A549 (cell line): ENCODE measurements around the gene DDIT3. TPM values are rescaled to one million over a fixed set of nuclear protein-coding genes. Genes with fewer than 3 reads are reported as not detected.
"Not testable (repeated sequence)": the region's sequence is repeated elsewhere in the genome, so short reads cannot be mapped to it uniquely, and the experiment has no call there.

Experiments
- ATAC-seq, 2 experiments: fragments of 200-7000 bp in 1 of 2; fragments of >200 bp in 1 of 2; cut with Nextera tagmentation in 1 of 2; cut with Tn5 transposase in 1 of 2; 3 replicates each; pipeline versions ENCODE4 v1.8.0 to v1.9.1; 2018 to 2020; ENCODE audit warnings: mild to moderate bottlenecking in 1 of 2, moderate library complexity in 1 of 2
- CTCF ChIA-PET: fragments of 300-600 bp; sonication (Branson Sonifier 250); formaldehyde crosslinking; extraction: SDS; loops from one replicate; lab custom pipeline; 2021; ENCODE audit warnings: antibody characterized with exemption, inconsistent platforms; lab: Yijun Ruan, JAX
- POLR2A ChIA-PET: fragments of 350-600 bp; formaldehyde crosslinking; extraction: SDS; loops from one replicate; lab custom pipeline; 2021; ENCODE audit warnings: antibody characterized with exemption, inconsistent platforms; lab: Yijun Ruan, JAX
- DNase-seq, 2 experiments: peaks; one replicate each; pipeline versions ENCODE4 v3.0.0 to v3.0.0-alpha.2; 2011 to 2016; ENCODE audit warnings: low read depth in 1 of 2, low spot score in 1 of 2
- FAIRE-seq: peaks from 2 replicates; lab custom pipeline; 2011; peaks lifted over from hg19 to GRCh38; lab: Jason Lieb, UNC
- H3K27ac ChIP-seq, 2 experiments: fragments of >200 bp; sonication (Bioruptor Twin); formaldehyde crosslinking; 3 replicates each; pipeline ENCODE4 v1.5.1; 2016 to 2017
- H3K4me1 ChIP-seq: fragments of >200 bp; sonication (Bioruptor Twin); formaldehyde crosslinking; 3 replicates; pipeline ENCODE4 v1.6.1; 2016
- H3K4me2 ChIP-seq: fragments of >200 bp; sonication (Bioruptor Twin); formaldehyde crosslinking; 3 replicates; pipeline ENCODE4 v1.6.1; 2016
- H3K4me3 ChIP-seq: fragments of >200 bp; sonication (Bioruptor Twin); formaldehyde crosslinking; 3 replicates; pipeline ENCODE4 v1.5.1; 2016
- H3K9me3 ChIP-seq: fragments of >200 bp; sonication (Bioruptor Twin); formaldehyde crosslinking; 3 replicates; pipeline ENCODE4 v1.6.1; 2016
- BHLHE40 ChIP-seq: IDR thresholded peaks from 2 replicates; pipeline ENCODE4 v1.6.1; 2012; ENCODE audit warnings: low read depth, low read length, inconsistent platforms
- CBX2 ChIP-seq: fragments of 200-600 bp; sonication (generic); IDR thresholded peaks from 2 replicates; pipeline ENCODE4 v1.6.1; 2016; ENCODE audit warnings: low read depth, mild to moderate bottlenecking, borderline replicate concordance
- CBX8 ChIP-seq: fragments of 200-600 bp; sonication (generic); IDR thresholded peaks from 2 replicates; pipeline ENCODE4 v1.6.1; 2016
- CEBPB ChIP-seq, 2 experiments: fragments of >200 bp in 1 of 2; sonication (Bioruptor Twin) in 1 of 2; formaldehyde crosslinking in 1 of 2; IDR thresholded peaks; 2 replicates each; pipeline ENCODE4 v1.6.1; 2012 to 2016
- EHMT2 ChIP-seq: fragments of 200-600 bp; sonication (generic); IDR thresholded peaks from 2 replicates; pipeline ENCODE4 v1.6.1; 2016; ENCODE audit warnings: antibody characterized with exemption, low read depth, mild to moderate bottlenecking, moderate library complexity
- EP300 ChIP-seq, 2 experiments: fragments of >200 bp; sonication (Bioruptor Twin); formaldehyde crosslinking; IDR thresholded peaks; 2 replicates in 1 of 2; 3 replicates in 1 of 2; pipeline ENCODE4 v1.6.1; 2016 to 2017
- FOXS1 ChIP-seq: fragments of 250-450 bp; sonication (Bioruptor Pico); IDR thresholded peaks from 2 replicates; pipeline ENCODE4 v1.5.0; 2020; ENCODE audit warnings: mild to moderate bottlenecking, moderate library complexity
- HOXA7 ChIP-seq: fragments of 250-450 bp; sonication (Bioruptor Pico); IDR thresholded peaks from 2 replicates; pipeline ENCODE4 v1.5.0; 2020; ENCODE audit warnings: mild to moderate bottlenecking, moderate library complexity
- HOXB13 ChIP-seq: fragments of 250-450 bp; sonication (Bioruptor Pico); IDR thresholded peaks from 2 replicates; pipeline ENCODE4 v1.5.0; 2020; ENCODE audit warnings: low read depth, mild to moderate bottlenecking, moderate library complexity
- JUN ChIP-seq, 2 experiments: fragments of >200 bp; sonication (Bioruptor Twin); formaldehyde crosslinking; IDR thresholded peaks; 2 replicates in 1 of 2; 3 replicates in 1 of 2; pipeline ENCODE4 v1.6.1; 2016 to 2017
- KDM1A ChIP-seq: fragments of 200-600 bp; sonication (generic); IDR thresholded peaks from 2 replicates; pipeline ENCODE4 v1.6.1; 2016; ENCODE audit warnings: low read depth, mild to moderate bottlenecking
- KDM5A ChIP-seq: fragments of 200-600 bp; sonication (generic); IDR thresholded peaks from 2 replicates; pipeline ENCODE4 v1.6.1; 2016; ENCODE audit warnings: antibody characterized with exemption, mild to moderate bottlenecking
- NFE2L2 ChIP-seq: fragments of 150-350 bp; conservative IDR thresholded peaks from 2 replicates; pipeline ENCODE4 v1.6.1; 2014; ENCODE audit warnings: low read length
- POLR2AphosphoS2 ChIP-seq: conservative IDR thresholded peaks from 2 replicates; pipeline ENCODE4 v1.6.1; 2012; ENCODE audit warnings: low read length, improper control_type of control experiment, inconsistent platforms
- RCOR1 ChIP-seq: fragments of 150-350 bp; IDR thresholded peaks from 2 replicates; pipeline ENCODE4 v1.6.1; 2014; ENCODE audit warnings: antibody characterized with exemption, low read length, low read depth
- REST ChIP-seq: fragments of 200-600 bp; sonication (generic); IDR thresholded peaks from 2 replicates; pipeline ENCODE4 v1.6.1; 2016; ENCODE audit warnings: antibody characterized with exemption, mild to moderate bottlenecking, moderate library complexity
- ZC3H11A ChIP-seq: fragments of 450-650 bp; IDR thresholded peaks from 2 replicates; pipeline ENCODE4 v1.6.1; 2014; ENCODE audit warnings: antibody characterized with exemption, mild to moderate bottlenecking
- ZSCAN20 ChIP-seq: fragments of 250-450 bp; sonication (Bioruptor Pico); IDR thresholded peaks from 2 replicates; pipeline ENCODE4 v1.8.0; 2022; ENCODE audit warnings: mild to moderate bottlenecking, moderate library complexity
- WGBS: methylation state at CpG from one replicate; pipeline ENCODE4 v1.1.6; 2017; ENCODE audit errors: missing lambda C conversion rate; 5-methylcytosine and 5-hydroxymethylcytosine counted together
- polyA plus RNA-seq, 4 experiments: library from polyadenylated mRNA; depleted of rRNA in 3 of 4; stranded (reverse); fragments of >200 nt; fragmentation: RNase III in 1 of 4; extraction: RNeasy Plus Mini Kit Qiagen cat#74134 plus additional on column Dnase treatment in 1 of 4; gene quantifications; 2 replicates in 3 of 4; 3 replicates in 1 of 4; pipeline ENCODE4 v1.2.3, GENCODE V29; 2011 to 2017
- TF ChIP-seq, protein P1 (sequence below): fragments of >200 bp; sonication (Bioruptor Twin); formaldehyde crosslinking; IDR thresholded peaks from 2 replicates; pipeline ENCODE4 v1.6.1; 2016

Gene DDIT3
- polyA plus RNA-seq, 2 of the 4 experiments (the other 2 are of a cell fraction), result 16.0 to 93.0 TPM

- ChIA-PET POLR2A (interaction anchor here (1.0 kb wide), 1 partner anchor 16 kb away, joined by 3 read pairs; no protein-coding TSS in a partner anchor), CTCF (interaction anchor here (0.7 to 3.0 kb wide), 11 partner anchors 11 to 1326 kb away, joined by 3 to 15 read pairs (median 3); partner anchors contain the start of gene GLI1)
- Histone ChIP-seq H3K27ac (no peak overlapping the region), H3K4me2 (no peak overlapping the region), H3K4me3 (no peak overlapping the region), H3K9me3 (no peaks in the 10 kb centered on the region), H3K4me1 (peaks cover 30% of the 10 kb centered on the region)
- TF ChIP-seq BHLHE40, result no peak
- TF ChIP-seq NFE2L2, result no peak
- no peak for TF ChIP-seq KDM5A
- no peak for TF ChIP-seq HOXB13 (CRISPR knock-in tag)
- peak in 1 of 2 experiments; percentile 26; a peak in 2 of 5 replicates for TF ChIP-seq JUN (IDR thresholded peaks at IDR 0.05)
- no peak for TF ChIP-seq RCOR1
- no peak for TF ChIP-seq CBX2
- no peak for TF ChIP-seq REST
- no peak for TF ChIP-seq KDM1A
- TF ChIP-seq EP300 (IDR thresholded peaks at IDR 0.05), result no peak
- no peak for TF ChIP-seq ZC3H11A
- TF ChIP-seq CBX8, result no peak
- TF ChIP-seq HOXA7 (CRISPR knock-in tag), result peak; percentile 70; the same call in 1 of the 2 replicates
- no peak for TF ChIP-seq FOXS1
- TF ChIP-seq, protein P1, sequence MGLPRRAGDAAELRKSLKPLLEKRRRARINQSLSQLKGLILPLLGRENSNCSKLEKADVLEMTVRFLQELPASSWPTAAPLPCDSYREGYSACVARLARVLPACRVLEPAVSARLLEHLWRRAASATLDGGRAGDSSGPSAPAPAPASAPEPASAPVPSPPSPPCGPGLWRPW, result no peak
- 91% methylated on average over 11 of the region's 11 CpGs for WGBS
- FAIRE-seq, result no peak
- no peak for DNase-seq
- ATAC-seq, result no peak
Measured at GRCh38 chr12:57515934-57516541, 4.3 kb downstream of the DDIT3 start.

DNA sequence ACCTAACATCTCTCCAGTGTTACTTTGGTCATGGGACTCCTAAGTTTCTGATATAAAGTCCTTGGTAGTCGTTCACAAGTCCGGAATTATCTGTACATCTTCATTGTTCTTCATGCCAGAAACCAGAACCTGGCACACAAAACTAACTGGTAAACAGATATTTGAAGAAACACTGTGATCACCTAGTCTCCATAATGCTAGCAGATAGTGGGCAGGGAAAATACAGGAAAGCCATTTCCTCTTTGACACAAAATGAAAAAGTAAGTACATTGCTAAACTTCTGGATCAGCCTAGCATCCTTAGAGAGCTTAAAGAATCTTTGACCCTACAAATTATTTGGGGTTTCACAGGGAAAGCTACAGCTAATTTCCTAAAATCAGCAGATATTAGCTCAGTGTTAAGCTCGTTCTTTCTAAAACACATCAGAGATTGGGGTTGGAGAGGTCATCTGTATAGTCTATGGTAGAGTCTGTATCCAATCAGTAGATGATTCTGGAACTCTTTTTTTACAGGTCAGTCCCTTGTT is 4.8 kb downstream of the DDIT3 start:
- H3K27ac ChIP-seq, result no peak overlapping the region

DNA sequence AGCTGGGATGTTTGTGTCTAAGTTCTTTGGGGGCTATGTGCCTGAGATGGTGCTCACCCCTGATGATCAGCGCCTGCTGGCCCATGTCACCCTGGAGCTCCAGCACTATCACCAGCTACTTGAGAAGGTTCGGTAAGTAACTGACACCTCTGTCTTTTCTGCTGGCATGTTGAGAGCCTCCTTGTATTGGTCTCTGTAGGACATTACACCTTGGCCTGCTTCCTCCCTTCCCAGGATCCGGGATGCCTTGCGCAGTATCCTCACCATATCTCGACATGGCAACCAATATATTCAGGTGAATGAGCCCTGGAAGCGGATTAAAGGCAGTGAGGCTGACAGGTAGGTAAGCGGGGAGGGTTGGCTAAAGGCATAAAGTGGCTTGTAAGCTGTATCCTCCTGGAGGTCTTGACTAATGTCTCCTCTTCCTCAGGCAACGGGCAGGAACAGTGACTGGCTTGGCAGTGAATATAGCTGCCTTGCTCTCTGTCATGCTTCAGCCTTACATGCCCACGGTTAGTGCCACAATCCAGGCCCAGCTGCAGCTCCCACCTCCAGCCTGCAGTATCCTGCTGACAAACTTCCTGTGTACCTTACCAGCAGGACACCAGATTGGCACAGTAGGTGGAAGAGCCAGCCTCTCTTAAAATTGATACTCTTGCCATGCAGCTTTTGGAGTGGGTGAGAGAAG is 5.5 kb downstream of the DDIT3 start:
- Histone ChIP-seq H3K9me3 (no peaks in the 10 kb centered on the region), H3K4me1 (peaks cover 27% of the 10 kb centered on the region), H3K4me2 (no peak overlapping the region)
- FAIRE-seq, result no peak
- TF ChIP-seq JUN (IDR thresholded peaks at IDR 0.05) (no peak), KDM1A (no peak), POLR2AphosphoS2 (0 out of 2 replicates have a peak, but pooled peaks have one; percentile 17), CEBPB (IDR thresholded peaks at IDR 0.05) (no peak), NFE2L2 (no peak), CBX8 (no peak), ZSCAN20 (CRISPR knock-in tag) (no peak)
- TF ChIP-seq, all 56 proteins: peak for 1
- DNase-seq (no peak), ATAC-seq (0 out of 6 replicates have a peak, but pooled peaks of 1 of the 2 experiments have one; percentile 4)
- POLR2A ChIA-PET, result interaction anchor here (0.6 to 1.0 kb wide), 2 partner anchors 15 to 78 kb away, joined by 3 read pairs; no protein-coding TSS in a partner anchor
- Histone ChIP-seq H3K4me3 (no peak overlapping the region), H3K27ac (no peak overlapping the region)
- CTCF ChIA-PET, result interaction anchor here (1.1 to 3.0 kb wide), 7 partner anchors 10 to 52 kb away, joined by 3 to 15 read pairs (median 4); no protein-coding TSS in a partner anchor
- WGBS, result 93% methylated on average over 9 of the region's 9 CpGs

More for the DNA sequence above, 4.8 kb downstream of the DDIT3 start:
- CTCF ChIA-PET, result interaction anchor here (0.7 to 3.0 kb wide), 10 partner anchors 11 to 53 kb away, joined by 3 to 15 read pairs (median 4); no protein-coding TSS in a partner anchor
- Histone ChIP-seq H3K9me3 (no peaks in the 10 kb centered on the region), H3K4me1 (peaks cover 27% of the 10 kb centered on the region), H3K4me2 (no peak overlapping the region)
- DNase-seq (no peak), FAIRE-seq (no peak)
- POLR2A ChIA-PET, result interaction anchor here (0.6 to 1.0 kb wide), 2 partner anchors 15 to 78 kb away, joined by 3 read pairs; no protein-coding TSS in a partner anchor
- TF ChIP-seq EHMT2 (no peak), POLR2AphosphoS2 (0 out of 2 replicates have a peak, but pooled peaks have one; percentile 16), HOXA7 (CRISPR knock-in tag) (0 out of 2 replicates have a peak, but pooled peaks have one; percentile 67)
- TF ChIP-seq, all 56 proteins: peak for 2
- H3K4me3 ChIP-seq, result no peak overlapping the region
- 84% methylated on average over 3 of the region's 3 CpGs for WGBS
- ATAC-seq, result no peak

GRCh38 chr12:57514246-57514645 is 6.1 kb downstream of the DDIT3 start:
- peaks cover 27% of the 10 kb centered on the region for H3K4me1 ChIP-seq
- FAIRE-seq, H3K4me2 ChIP-seq, H3K4me3 ChIP-seq, H3K9me3 ChIP-seq, ATAC-seq, POLR2A ChIA-PET, H3K27ac ChIP-seq, DNase-seq: not testable (repeated sequence)
- 89% methylated on average over 9 of the region's 9 CpGs for WGBS
- CTCF ChIA-PET, result interaction anchor here (0.7 to 3.0 kb wide), 6 partner anchors 9 to 55 kb away, joined by 3 to 15 read pairs (median 6); no protein-coding TSS in a partner anchor

GRCh38 chr12:57513677-57514076 is 6.6 kb downstream of the DDIT3 start:
- H3K27ac ChIP-seq, POLR2A ChIA-PET, ATAC-seq, FAIRE-seq, DNase-seq, H3K9me3 ChIP-seq, H3K4me3 ChIP-seq, H3K4me2 ChIP-seq: not testable (repeated sequence)
- CTCF ChIA-PET, result interaction anchor here (0.7 to 1.7 kb wide), 4 partner anchors 16 to 55 kb away, joined by 3 to 6 read pairs (median 4); no protein-coding TSS in a partner anchor
- H3K4me1 ChIP-seq, result peaks cover 23% of the 10 kb centered on the region
- WGBS, result 98% methylated on average over 6 of the region's 6 CpGs
